HG03442 (cell line): ENCODE data around the gene FHAD1.

Experiments
- ATAC-seq: cut with Tn5 transposase; IDR thresholded peaks from one replicate; pipeline ENCODE4 v1.9.1; 2021; ENCODE audit warnings: mild to moderate bottlenecking, moderate library complexity; ENCODE audit not compliant: unreplicated experiment

Gene FHAD1

DNA sequence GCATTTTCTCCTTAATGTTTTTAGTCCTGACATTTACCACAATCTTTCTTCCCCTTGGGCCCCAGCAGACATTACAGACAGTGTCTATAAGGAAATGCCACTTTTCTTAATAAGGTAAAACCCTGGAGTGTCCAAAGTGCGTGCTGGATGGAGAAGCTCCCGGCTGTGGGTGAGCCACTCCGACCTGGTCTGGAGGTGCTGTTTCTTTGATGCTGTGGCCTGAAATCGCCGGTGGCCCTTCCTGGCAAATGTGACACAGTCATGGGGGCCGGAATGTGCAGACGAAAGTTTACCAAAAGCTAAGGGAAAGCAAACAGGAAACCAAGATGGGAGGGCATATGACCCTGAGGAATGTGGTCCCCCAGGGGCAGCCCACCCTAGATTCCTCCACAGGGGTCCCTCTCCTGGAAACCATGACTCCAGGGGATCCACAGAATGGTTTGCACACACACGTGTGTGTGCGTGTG, 77.9 kb downstream of the FHAD1 start:
- no peak for ATAC-seq

- ATAC-seq: no peak
Observed at GRCh38 chr1:15325375-15326085, 78.5 kb downstream of the FHAD1 start.

GRCh38 chr1:15326691-15327588, 79.9 kb downstream of the FHAD1 start:
- ATAC-seq: no peak

- ATAC-seq: no peak
Observed at GRCh38 chr1:15328351-15329103, 81.5 kb downstream of the FHAD1 start.

- ATAC-seq: no peak
Observed at GRCh38 chr1:15329104-15329820, 82.2 kb downstream of the FHAD1 start.

DNA sequence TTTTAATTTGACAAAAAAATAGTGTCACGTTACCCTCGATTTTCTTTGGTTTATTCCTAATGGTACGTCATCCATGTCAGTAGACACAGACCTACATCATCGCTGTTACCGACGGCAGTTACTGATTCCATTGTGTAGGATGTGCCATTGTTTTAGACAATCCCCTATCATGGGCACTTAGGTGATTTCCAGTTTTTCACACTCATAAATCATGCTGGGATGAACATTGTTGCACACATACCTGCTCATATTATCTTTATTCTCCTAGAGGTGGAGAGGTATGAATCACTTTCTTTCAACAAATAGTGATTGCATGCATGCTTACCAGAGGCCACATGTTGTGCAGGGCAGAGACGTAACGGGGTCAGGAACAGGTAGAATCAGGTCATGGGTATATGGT, 83.0 kb downstream of the FHAD1 start:
- no peak for ATAC-seq

DNA sequence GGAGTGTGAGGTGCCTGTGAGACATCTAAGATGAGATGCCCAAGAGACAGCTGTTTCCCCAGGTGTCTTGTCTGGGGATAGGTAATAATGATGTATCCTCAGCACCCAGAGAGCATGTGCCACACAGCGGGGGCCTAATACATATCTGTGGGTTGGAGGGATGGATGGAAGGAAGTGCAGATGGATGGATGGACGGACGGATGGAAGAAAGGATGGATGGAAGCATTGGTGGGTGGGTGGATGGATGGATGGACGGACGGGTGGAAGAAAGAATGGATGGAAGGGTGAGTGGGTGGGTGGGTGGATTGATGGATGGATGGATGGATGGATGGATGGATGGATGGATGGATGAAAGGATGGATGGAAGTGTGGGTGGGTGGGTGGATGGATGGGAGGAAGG, 84.2 kb downstream of the FHAD1 start:
- no peak for ATAC-seq

DNA sequence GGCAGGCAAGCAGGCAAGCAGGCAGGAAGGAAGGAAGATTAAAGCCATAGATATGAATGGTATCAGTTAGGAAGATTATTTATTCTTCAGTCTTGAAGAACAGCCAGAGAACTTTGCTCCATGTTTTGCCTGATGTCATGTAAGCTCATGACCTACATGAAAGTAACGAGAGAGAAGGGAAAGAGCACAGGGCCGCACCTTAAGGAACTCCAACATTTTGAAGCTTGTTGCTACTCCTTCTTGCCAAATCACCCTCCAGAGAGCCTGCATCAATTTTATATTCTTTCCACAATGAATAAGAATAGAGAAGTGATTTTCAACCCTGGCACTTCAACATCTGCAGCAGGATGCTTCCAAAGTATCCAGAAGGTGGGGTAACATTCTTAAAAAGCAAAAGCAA, 84.7 kb downstream of the FHAD1 start:
- no peak for ATAC-seq

GRCh38 chr1:15332525-15332924, 85.5 kb downstream of the FHAD1 start:
- ATAC-seq: no peak

- no peak for ATAC-seq
Observed at GRCh38 chr1:15332952-15333715, 86.1 kb downstream of the FHAD1 start.

GRCh38 chr1:15334995-15335394, 88.0 kb downstream of the FHAD1 start:
- no peak for ATAC-seq

GRCh38 chr1:15336866-15337265, 89.8 kb downstream of the FHAD1 start:
- ATAC-seq: no peak

DNA sequence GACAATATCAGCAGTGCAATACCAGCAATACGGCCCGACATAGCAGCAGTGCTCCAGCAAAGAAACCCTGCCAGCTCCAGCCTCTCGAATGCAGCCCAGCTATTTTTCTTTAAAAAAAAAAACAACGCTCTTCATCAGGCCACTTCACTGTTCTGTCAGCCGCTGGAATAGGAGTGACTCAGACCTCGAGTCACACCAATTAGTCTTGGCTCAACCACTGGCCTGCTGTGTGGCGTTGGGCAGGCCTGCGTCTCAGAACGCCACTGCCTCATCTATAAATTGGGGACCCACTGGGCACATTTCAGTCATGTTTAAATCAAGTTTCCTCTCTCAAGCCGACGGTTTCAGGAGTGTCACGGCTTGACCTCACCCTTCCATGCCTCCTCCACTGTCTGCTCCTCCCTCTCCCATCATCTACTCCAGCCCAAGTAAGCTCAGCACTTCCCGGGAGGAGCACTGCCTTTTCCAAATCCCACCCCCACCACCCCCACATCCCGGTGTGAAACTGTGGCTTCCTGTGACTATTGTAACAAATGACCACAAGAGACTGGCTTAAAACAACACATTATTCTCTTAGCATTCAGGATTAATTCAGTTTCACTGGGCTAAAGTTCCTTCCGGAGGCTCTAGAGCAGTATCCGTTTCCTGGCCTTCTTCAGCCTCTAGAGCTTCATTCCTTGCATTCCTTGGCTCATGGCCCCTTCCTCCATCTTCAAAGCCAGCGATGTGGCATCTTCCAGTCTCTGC, 90.8 kb downstream of the FHAD1 start:
- ATAC-seq: no peak

GRCh38 chr1:15339570-15339969, 92.5 kb downstream of the FHAD1 start:
- ATAC-seq: no peak

- ATAC-seq: no peak
Observed at GRCh38 chr1:15341228-15341627, 94.2 kb downstream of the FHAD1 start.

DNA sequence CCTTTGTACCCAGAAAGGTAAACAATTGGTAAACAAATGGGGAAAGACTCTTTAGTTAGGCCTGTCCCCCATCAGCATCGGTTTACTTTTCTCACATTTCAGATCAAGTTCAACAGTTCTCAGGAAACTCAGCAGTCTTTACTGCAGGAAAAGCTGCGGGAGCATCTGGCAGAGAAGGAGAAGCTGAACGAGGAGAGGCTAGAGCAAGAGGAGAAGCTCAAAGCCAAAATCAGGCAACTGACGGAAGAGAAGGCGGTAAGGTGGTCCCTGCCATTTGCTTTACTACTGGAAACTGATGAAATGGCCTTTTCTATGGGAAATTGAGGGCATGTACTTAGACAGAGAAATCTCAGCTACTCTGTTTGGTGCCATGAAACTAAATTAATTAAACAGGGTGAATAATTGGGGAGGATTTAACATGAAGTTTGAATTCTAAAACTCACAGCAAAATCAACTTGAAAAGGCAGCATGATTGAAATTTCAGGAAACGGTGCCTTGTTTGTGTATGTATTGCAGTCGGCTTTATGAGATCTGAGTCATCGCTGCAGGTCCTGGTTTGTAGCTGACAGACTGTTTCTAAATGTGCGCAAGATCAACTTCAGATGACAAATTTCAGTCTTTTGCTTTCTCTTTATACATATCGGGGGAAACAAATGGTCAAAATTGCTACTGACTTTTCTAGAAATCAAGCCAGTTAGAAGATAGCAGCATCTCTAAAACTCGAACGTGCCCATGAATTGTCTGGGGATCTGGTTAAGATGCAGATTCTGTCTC, 94.8 kb downstream of the FHAD1 start:
- ATAC-seq: no peak

DNA sequence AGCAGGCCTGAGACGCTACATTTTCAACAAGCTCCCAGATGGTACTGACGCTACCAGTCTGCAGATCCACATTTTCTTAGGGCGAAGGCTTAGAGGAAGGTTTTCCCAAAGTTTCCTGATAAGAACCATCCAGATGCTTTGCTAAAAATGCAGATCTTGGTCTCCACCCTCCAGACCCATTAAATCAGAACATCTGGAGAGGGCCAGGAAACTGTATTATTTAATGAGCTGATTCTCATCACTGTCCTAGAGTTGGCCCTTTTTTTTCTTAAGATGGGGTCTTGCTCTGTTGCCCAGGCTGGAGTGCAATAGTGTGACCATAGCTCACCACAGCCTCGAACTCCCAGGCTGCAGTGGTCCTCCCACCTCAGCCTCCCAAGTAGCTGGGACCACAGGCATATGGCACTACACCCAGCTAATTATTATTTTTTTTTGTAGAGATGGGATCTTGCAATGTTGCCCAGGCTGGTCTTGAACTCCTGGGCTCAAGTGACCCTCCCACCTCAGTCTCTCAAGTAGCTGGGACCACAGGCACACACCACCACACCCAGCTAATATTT, 95.5 kb downstream of the FHAD1 start:
- no peak for ATAC-seq

DNA sequence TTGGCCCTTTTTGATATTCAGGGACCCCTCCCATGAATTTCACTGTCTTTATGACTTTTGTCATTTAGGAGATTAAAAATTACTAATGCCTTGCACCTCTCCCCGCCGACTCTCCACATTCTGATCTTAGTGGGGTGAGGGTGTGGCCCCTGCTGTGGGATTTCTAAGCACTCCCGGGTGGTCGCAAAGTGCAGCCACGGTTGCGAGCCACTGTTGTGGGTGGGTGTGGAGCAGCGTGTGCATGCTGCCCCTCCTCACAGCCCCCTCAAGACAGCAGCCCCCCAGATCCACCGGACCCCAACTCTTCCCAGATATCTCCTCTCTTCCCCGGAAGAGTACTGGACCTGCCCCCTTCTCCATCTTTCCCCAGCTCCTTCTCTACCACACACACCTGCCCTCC, 96.1 kb downstream of the FHAD1 start:
- no peak for ATAC-seq
